Stimulated activated CD4-positive, alpha-beta T cell treated with anti-CD3 and anti-CD28 coated beads, TNF-alpha, amount 100 ng/mL, for 1 hour (primary cell): ENCODE measurements around the gene SERTAD4.
"Not testable (repeated sequence)": the region's sequence is repeated elsewhere in the genome, so short reads cannot be mapped to it uniquely, and the experiment has no call there.

Source experiments
- DNase-seq, 3 donors: peaks; one replicate each; pipeline ENCODE4 v3.0.0-alpha.2; 2020; ENCODE audit warnings: low read depth in 3 of 3, low spot score in 1 of 3

SERTAD4 gene

DNA sequence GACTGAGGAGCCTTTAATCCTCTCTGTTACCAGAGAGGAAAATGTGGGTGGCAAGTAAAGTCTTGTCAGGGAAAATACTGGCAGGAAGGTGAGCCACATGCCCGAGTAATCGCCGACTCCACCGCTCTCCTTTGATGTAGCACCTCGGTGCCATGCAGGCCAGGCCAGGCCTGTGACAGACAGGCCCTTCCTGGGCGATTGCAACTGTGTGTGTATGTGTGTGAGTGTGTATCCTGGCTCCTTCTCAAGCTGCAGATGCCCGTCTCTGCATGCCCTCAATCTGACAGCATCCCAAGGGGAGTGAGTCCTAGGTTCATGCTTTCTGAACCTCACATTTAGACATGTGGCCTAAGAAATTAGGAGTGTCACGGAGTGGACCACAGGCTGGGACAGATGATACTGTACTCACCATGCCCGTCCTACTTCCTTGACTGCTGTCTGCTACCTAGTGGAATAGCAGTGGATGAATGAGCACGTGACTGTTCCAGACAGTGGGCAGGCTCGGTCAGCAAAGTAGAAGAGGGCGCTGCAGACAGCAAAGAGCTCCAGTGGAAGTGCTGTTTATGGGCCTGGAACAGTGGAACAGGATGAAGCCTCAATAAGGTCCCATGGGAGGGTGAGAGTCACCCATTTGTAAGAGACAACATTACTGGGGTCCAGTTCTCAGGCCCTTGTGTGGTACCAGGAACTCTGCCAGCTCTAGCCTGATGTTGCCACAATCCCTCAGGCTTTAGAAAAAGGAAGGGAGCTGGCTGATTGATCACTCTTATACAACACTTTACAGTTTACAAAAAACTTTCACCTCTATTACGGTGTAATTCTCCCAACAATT lies 25.3 kb downstream of the SERTAD4 start:
- no peak for DNase-seq

DNA sequence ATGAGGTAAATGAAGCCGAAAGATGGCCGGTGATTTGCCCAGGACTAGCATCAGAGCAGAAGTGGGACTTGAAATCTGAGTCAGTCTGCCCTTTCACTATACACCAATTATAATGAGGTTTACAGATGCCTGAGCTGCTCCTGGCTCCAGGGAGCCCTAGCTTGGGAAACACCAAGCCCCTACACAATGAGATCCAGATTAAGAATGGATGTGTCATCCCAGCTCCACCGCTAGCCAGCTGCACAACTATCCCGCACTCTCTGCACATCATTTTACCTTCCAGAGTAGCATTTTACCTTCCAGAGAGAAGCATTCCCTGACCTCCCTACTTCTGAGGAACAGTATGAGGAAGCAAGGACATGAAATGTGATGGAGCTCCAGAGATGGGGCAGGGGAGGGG lies 27.0 kb downstream of the SERTAD4 start:
- DNase-seq = no peak

DNA sequence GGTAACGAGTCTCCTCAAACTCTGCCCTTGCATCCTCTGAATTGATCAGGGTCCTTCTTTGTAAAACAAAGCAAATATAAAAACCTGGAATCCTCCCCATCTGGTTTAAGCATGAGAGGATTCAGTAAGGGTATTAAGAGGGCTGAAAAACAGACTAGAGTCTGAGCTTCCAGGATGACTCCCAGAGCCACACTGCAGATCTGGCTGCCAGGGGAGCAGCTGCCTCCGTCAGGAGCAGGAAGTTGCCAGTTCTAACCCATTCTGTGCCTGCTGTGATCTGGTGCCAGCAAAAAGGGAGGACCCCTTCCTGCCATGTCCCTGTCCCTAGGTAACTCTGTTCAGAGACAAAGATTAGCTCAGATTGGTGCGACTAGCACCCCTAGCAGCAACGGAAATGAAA lies 27.5 kb downstream of the SERTAD4 start:
- no peak for DNase-seq

GRCh38 chr1:210262167-210262896 lies 29.7 kb downstream of the SERTAD4 start:
- no peak for DNase-seq

GRCh38 chr1:210262897-210263272 lies 30.3 kb downstream of the SERTAD4 start:
- no peak for DNase-seq

GRCh38 chr1:210263963-210264362 lies 31.4 kb downstream of the SERTAD4 start:
- no peak for DNase-seq

GRCh38 chr1:210264496-210265380 lies 32.1 kb downstream of the SERTAD4 start:
- no peak for DNase-seq

DNA sequence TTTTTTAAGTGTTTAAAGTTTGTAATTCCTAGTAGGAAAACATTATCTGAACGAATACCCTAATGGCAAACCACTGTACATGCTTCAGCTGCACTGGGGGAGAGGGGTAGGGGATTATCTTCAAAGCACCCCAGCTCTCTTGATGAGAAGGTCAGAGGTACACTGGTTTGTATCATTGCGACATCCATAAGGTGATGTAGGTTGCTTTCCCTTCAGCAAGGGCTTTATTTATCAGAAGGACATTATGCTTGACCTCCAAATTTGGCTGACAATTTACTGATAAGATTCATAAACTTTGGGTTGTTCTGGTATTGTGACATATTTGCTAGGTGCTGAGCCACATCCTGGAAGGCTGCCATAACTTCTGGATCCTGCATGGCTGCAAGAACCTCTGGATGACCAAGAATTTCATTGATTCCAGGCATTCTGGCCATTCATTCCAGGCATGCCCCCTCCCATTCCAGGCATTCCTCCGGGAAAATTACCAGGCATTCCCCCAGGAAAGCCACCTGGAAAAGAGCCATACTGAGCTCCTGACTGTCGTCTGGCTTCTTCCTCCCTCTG lies 32.9 kb downstream of the SERTAD4 start:
- not testable (repeated sequence) for DNase-seq

DNA sequence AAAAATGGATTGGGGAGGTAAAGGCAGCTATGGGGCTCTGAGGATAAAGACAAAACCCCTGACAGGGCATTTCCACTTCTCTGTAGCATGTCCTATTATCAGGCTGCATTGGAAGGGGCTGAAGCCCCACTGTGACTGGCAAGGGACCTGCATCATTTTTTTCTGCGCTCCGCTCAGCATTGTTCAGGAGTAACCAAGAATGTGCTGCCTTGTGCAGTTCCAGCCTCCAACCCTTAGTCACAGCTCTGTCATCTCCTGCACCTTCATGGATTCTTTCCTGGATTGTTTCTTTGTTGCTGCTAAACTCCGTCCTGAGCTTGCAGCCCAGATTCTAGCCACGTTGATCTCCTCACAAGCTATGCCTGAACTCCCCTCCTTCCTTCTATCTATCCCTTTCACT lies 37.4 kb downstream of the SERTAD4 start:
- no peak for DNase-seq

DNA sequence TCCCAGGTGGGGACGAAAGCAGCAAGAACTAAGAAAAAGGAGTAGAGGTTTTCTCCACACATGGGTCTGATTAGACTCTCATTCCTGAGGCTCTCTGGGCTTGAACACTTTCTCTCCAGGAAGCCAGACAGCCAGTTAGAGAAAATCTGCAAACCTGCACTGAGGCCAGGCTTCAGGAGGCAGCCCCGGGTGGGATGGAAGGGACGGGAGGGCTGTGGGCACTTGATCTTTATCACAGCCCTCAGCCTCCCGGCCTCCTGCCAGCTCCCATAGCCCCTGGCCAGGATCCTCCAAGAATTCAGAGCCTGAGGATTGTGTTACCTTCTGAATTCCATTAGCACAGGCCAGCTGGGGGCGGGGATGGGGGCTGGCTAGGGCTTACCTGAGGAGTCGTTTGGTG lies 40.1 kb downstream of the SERTAD4 start:
- DNase-seq = no peak

DNA sequence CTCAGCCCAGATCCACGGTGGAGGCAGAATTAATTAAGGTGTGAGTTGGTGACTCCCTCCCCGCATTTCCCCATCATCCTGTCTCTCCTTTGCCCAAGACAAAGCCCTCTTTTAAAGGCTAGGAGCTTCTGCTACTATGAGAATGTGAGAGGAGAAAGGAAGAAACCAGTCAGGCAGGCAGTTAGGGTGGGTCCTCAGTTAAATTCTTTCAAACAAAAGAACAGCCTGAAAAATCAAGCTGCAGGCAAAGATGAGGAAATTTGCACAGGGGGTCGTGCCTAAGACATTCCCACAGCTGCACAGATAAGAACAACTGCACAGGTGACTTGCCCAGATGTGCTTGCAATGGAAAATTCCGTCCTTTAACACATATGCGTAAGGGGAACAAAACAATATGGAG lies 47.6 kb downstream of the SERTAD4 start:
- no peak for DNase-seq

- DNase-seq = no peak
These were observed 55.5 kb downstream of the SERTAD4 start for GRCh38 chr1:210288116-210288515.

DNA sequence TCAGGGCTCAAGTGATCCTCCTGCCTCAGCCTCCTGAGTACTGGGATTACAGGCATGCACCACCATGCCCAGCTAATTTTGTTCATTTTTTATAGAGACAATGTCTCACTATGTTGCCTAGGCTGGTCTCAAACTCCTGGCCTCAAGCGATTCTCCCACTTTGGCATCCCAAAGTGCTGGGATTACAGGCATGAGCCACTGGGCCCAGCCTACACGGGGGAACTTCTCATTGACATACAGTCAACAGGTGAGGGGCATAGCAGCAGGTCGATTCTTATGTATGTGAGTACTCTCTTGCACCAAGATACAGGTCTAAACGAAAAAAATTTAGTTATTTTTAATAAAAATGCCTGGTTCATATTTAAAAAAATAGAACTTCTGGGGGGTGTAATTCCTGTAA lies 56.7 kb downstream of the SERTAD4 start:
- no peak for DNase-seq

DNA sequence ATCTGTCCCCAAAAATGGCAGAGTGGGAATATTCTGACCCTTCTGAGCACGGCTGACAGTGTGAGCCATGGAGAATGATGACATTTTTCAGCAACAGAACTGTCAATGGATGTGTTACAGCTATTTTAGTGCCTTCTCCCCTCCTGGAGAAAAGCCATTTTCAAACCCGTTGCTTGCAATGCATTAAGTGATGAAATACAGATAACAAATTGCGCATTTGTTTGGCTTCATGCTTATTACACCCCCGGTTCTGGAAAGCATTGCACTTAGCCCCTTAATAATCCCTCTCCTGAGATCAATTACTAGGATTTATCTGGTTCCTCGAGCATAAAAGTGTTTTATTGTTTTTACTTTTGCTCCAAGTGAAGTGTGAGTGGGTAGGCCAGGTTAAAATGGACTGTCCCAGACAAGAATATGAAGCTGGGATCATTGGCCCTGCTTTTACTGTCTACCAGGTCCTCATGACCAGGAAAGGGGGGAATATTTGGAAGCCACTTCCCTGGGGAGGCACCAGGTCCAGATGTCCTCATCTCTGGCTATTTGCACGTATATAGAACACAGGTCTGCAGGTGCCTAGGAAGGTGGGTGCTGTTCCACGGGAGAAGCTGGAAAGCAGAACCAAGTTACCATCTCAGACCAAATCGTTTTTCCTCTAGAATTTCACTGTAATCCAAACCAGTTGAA lies 58.6 kb downstream of the SERTAD4 start:
- no peak for DNase-seq

DNA sequence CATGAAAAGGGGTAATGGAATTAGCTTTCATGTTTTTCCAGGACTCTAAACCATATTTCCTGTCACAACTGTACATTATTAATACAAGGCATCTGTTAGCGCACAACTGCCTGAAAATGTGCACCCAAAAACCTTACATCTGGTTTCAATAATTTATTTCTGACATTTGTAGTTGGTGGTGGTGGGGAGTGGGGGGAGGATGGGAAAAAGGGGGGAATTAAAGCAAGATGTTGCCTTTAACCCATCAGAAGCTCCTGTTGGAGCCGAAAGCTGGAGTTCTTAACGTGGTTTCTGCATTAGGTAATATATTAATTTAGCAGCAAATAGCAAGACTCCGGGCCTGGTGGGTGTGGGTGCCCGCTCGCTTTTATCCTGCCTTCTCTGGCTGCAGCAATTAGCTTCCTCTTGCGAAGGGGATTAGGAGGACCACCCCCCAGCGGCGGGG lies 59.2 kb downstream of the SERTAD4 start:
- DNase-seq = no peak

GRCh38 chr1:210292231-210292871 lies 59.8 kb downstream of the SERTAD4 start:
- DNase-seq = peak in 1 of 3 donors; percentile 14

DNA sequence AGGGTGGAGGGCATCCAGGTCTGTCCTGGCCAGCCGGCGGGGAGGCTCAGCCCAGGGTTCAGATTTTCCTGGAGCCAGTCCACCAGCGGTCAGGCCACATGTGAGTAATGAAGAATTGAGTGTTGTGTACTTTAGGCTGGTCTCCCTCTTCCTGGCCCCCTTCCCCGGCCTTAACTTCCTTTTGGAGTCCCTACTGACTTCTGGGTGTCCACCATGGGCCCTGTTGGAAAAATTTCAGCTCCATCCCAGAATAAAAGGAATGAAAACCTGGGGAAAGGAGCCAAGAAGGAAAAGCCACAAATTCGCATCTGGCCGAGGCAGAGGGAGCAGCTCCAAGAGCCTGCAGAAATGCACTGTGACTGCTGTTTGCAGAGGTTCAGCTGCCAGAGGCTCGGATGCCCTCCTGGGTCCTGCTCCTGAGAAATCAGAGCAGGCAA lies 60.6 kb downstream of the SERTAD4 start:
- DNase-seq = no peak

- DNase-seq = no peak
These were observed 62.6 kb downstream of the SERTAD4 start for GRCh38 chr1:210294999-210295745.
